HS-5 (cell line): ENCODE measurements around the gene ZFP28.

Experiments
- DNase-seq: peaks from one replicate; pipeline ENCODE4 v3.0.0-alpha.2; 2012; ENCODE audit warnings: low read depth

Gene ZFP28

GRCh38 chr19:56596676-56597075 lies 57.9 kb downstream of the ZFP28 start:
- DNase-seq = no peak

GRCh38 chr19:56597696-56598095 lies 58.9 kb downstream of the ZFP28 start:
- no peak for DNase-seq

- DNase-seq = no peak
These were observed 62.6 kb downstream of the ZFP28 start for GRCh38 chr19:56601375-56601774.

DNA sequence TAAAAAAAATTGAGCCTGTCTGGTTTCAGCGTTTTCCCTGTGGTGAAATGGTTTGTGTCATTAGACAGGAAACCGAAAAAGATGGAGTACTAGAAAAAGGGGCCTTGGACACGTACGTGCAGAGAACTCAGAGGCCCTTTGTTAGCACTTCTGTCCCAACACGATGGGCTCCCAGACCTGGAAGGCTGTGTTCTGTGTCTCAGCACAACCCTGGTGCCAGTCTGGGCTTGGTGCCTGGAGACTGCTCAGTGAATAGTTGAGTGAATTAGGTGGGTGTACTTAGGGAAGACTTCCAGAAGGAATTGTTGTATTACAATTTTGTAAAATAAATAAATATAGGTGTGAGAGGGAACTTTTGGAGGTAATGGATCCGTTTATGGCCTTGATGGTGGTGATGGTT lies 65.1 kb downstream of the ZFP28 start:
- DNase-seq = no peak
